Endothelial cell of umbilical vein (primary cell): ENCODE measurements around the gene RCOR1. TPM values are rescaled to one million over a fixed set of nuclear protein-coding genes. Genes with fewer than 3 reads are reported as not detected.

Experiments
- BruUV-seq: library from RNA; stranded (reverse); fragments of 400-500 nt; replicated peaks from 2 replicates; lab custom pipeline; 2021; lab: Mats Ljungman, UMichigan
- CTCF ChIA-PET: fragments of 300-600, 350-600 bp; sonication (Branson Sonifier 250); formaldehyde crosslinking; loops from one replicate; lab custom pipeline; 2021; ENCODE audit warnings: antibody characterized with exemption, inconsistent platforms; lab: Charles Lee
- POLR2A ChIA-PET: fragments of 300-600, 350-600 bp; sonication (Branson Sonifier 250); formaldehyde crosslinking; loops from one replicate; lab custom pipeline; 2021; ENCODE audit warnings: antibody characterized with exemption, inconsistent platforms; lab: Charles Lee
- DNase-seq: peaks from one replicate; pipeline ENCODE4 v3.0.0-alpha.2; 2011; ENCODE audit warnings: low read depth, low spot score
- FAIRE-seq: peaks from 2 replicates; lab custom pipeline; 2011; peaks lifted over from hg19 to GRCh38; lab: Jason Lieb, UNC
- H2AFZ ChIP-seq: 2 replicates; pipeline ENCODE4 v1.6.0; 2012; ENCODE audit warnings: low read depth, low read length, control low read depth, inconsistent platforms
- H3K27ac ChIP-seq: 2 replicates; pipeline ENCODE4 v1.5.1; 2011; ENCODE audit warnings: low read depth, mild to moderate bottlenecking, control low read depth, low read length, moderate library complexity; ENCODE audit not compliant: insufficient read depth
- H3K27me3 ChIP-seq, 2 experiments: 2 replicates each; pipeline versions ENCODE4 v1.6.0 to v1.6.1; 2011; ENCODE audit warnings: low read length in 2 of 2, mixed read lengths in 1 of 2; ENCODE audit not compliant: control insufficient read depth in 2 of 2, insufficient read depth in 2 of 2
- H3K36me3 ChIP-seq, 2 experiments: 2 replicates in 1 of 2; 3 replicates in 1 of 2; pipeline ENCODE4 v1.5.1; 2011; ENCODE audit warnings: low read length in 2 of 2, mild to moderate bottlenecking in 1 of 2, moderate library complexity in 1 of 2; ENCODE audit not compliant: control insufficient read depth in 2 of 2, insufficient read depth in 2 of 2; ENCODE audit errors: extremely low read depth in 1 of 2
- H3K4me1 ChIP-seq: 3 replicates; pipeline ENCODE4 v1.5.1; 2011; ENCODE audit warnings: mild to moderate bottlenecking, low read length; ENCODE audit not compliant: control insufficient read depth, insufficient read depth; ENCODE audit errors: extremely low read depth
- H3K4me2 ChIP-seq: 2 replicates; pipeline ENCODE4 v1.6.1; 2011; ENCODE audit warnings: low read length, control low read depth, mixed read lengths; ENCODE audit not compliant: insufficient read depth
- H3K4me3 ChIP-seq, 3 experiments: fragments of 200-600 bp in 1 of 3; sonication (generic), shearing (Covaris generic) in 1 of 3; replicated peaks in 1 of 3; 2 replicates each; pipeline ENCODE4 v1.5.1; 2011 to 2016; ENCODE audit warnings: control low read depth in 3 of 3, low read length in 3 of 3, mild to moderate bottlenecking in 2 of 3, inconsistent platforms in 1 of 3, low read depth in 1 of 3, moderate library complexity in 1 of 3; ENCODE audit not compliant: insufficient read depth in 1 of 3
- H3K79me2 ChIP-seq: 2 replicates; pipeline ENCODE4 v1.6.0; 2012; ENCODE audit warnings: low read length, inconsistent platforms; ENCODE audit not compliant: control insufficient read depth, insufficient read depth
- H3K9ac ChIP-seq: replicated peaks from 2 replicates; pipeline ENCODE3; 2011; ENCODE audit warnings: low read length, control low read depth; ENCODE audit not compliant: insufficient read depth; ENCODE audit errors: extremely low read depth
- H3K9me1 ChIP-seq: replicated peaks from 3 replicates; pipeline ENCODE4 v1.6.0; 2011; ENCODE audit warnings: mild to moderate bottlenecking, low read length; ENCODE audit not compliant: control insufficient read depth, insufficient read depth; ENCODE audit errors: extremely low read depth
- H3K9me3 ChIP-seq: replicated peaks from 2 replicates; pipeline ENCODE4 v1.5.1; 2012; ENCODE audit warnings: low read length, inconsistent platforms; ENCODE audit not compliant: control insufficient read depth, insufficient read depth
- H4K20me1 ChIP-seq: replicated peaks from 2 replicates; pipeline ENCODE3; 2011; ENCODE audit warnings: mild to moderate bottlenecking, low read length; ENCODE audit not compliant: control insufficient read depth, insufficient read depth; ENCODE audit errors: extremely low read depth
- CTCF ChIP-seq, 2 donors: IDR thresholded peaks; 1 replicate in 1 of 2; 2 replicates in 1 of 2; pipeline ENCODE4 v1.5.1; 2011; ENCODE audit warnings: low read length in 2 of 2, mild to moderate bottlenecking in 2 of 2, moderate library complexity in 2 of 2, control low read depth in 1 of 2, inconsistent platforms in 1 of 2, low read depth in 1 of 2; ENCODE audit not compliant: insufficient read depth in 1 of 2; ENCODE audit errors: extremely low read depth in 1 of 2
- EZH2 ChIP-seq: IDR thresholded peaks from 2 replicates; pipeline ENCODE4 v1.6.1; 2012; ENCODE audit warnings: borderline replicate concordance, low read depth, mild to moderate bottlenecking, moderate library complexity, low read length, inconsistent platforms; ENCODE audit not compliant: severe bottlenecking
- FOS ChIP-seq: IDR thresholded peaks from 2 replicates; pipeline ENCODE4 v1.6.1; 2011; ENCODE audit warnings: mild to moderate bottlenecking, low read length, moderate library complexity, borderline replicate concordance; ENCODE audit not compliant: insufficient read depth
- GATA2 ChIP-seq: IDR thresholded peaks from 2 replicates; pipeline ENCODE4 v1.7.0; 2011; ENCODE audit warnings: low read depth, mild to moderate bottlenecking, moderate library complexity, mixed read lengths, low read length; ENCODE audit not compliant: insufficient read length, insufficient read depth
- JUN ChIP-seq: IDR thresholded peaks from 2 replicates; pipeline ENCODE4 v1.6.1; 2011; ENCODE audit warnings: borderline replicate concordance, low read depth; ENCODE audit not compliant: insufficient read length, insufficient read depth
- MAX ChIP-seq: IDR thresholded peaks from 2 replicates; pipeline ENCODE4 v1.6.1; 2011; ENCODE audit not compliant: insufficient read depth, insufficient read length
- MYC ChIP-seq: IDR thresholded peaks from one replicate; pipeline ENCODE4 v1.6.1; 2011; ENCODE audit warnings: mild to moderate bottlenecking, low read depth, low read length
- POLR2A ChIP-seq: IDR thresholded peaks from 2 replicates; pipeline ENCODE4 v1.6.1; 2012; ENCODE audit warnings: low read depth, mild to moderate bottlenecking, control low read depth, low read length
- POLR2AphosphoS5 ChIP-seq: IDR thresholded peaks from 2 replicates; pipeline ENCODE4 v1.6.1; 2012; ENCODE audit warnings: low read depth, mild to moderate bottlenecking, control low read depth, low read length, moderate library complexity; ENCODE audit not compliant: insufficient read depth
- dilution Hi-C: fragments of 300-500 bp; cut with MboI; formaldehyde crosslinking; loops from one replicate; pipeline ENCODE4 v1.15.0; 2019; ENCODE audit warnings: low sequenced_read_pairs; ENCODE audit not compliant: extremely low pct_ligation_motif_present
- intact Hi-C: fragments of 100-400 bp; cut with micrococcal nuclease; formaldehyde crosslinking; loops from one replicate; pipeline ENCODE4 v1.10.0; 2022
- polyA plus RNA-seq, 4 experiments: library from polyadenylated mRNA; depleted of rRNA in 3 of 4; stranded (reverse) in 3 of 4; unstranded in 1 of 4; fragments of >200 nt; gene quantifications; 2 replicates each; pipeline versions ENCODE4 v1.2.1 to v1.2.3, GENCODE V29; 2011 to 2012; ENCODE audit warnings: missing spikeins in 1 of 4
- total RNA-seq: library from RNA; stranded (reverse); gene quantifications from 2 replicates; pipeline ENCODE4 v1.2.3, GENCODE V29; 2021

The RCOR1 gene
- total and polyA plus RNA-seq, 2 donors (not counting 3 experiments of a cell fraction or from before 2014, with no cell fraction given): 15.6 to 32.2 TPM

- FAIRE-seq: no peak
- H2AFZ ChIP-seq: no peak overlapping the region
- H3K27me3 ChIP-seq: no peaks in the 10 kb centered on the region
- no peaks in the 10 kb centered on the region for H3K4me1 ChIP-seq
- ChIA-PET POLR2A (no interaction called here), CTCF (interaction anchor here (0.9 to 2.4 kb wide), 3 partner anchors 8 to 170 kb away, joined by 3 to 17 read pairs (median 4); no protein-coding TSS in a partner anchor)
- no peak overlapping the region for H3K4me3 ChIP-seq
- peaks cover 1% of the 10 kb centered on the region for H4K20me1 ChIP-seq
- no peaks in the 10 kb centered on the region for H3K36me3 ChIP-seq
- H3K9me1 ChIP-seq: no peaks in the 10 kb centered on the region
- no TSS peak for BruUV-seq
- TF ChIP-seq MYC: no peak
- no peak for TF ChIP-seq POLR2AphosphoS5
- TF ChIP-seq EZH2: no peak
- TF ChIP-seq MAX: no peak
- TF ChIP-seq POLR2A: no peak
- TF ChIP-seq FOS: no peak
- TF ChIP-seq JUN: no peak
- H3K9me3 ChIP-seq: no peaks in the 10 kb centered on the region
- no peak overlapping the region for H3K27ac ChIP-seq
- no peak overlapping the region for H3K4me2 ChIP-seq
- DNase-seq: no peak
- no peak overlapping the region for H3K9ac ChIP-seq
- dilution Hi-C loops (no loop called here), intact Hi-C loops (no loop called here)
- H3K79me2 ChIP-seq: peaks cover 26% of the 10 kb centered on the region
These were observed 93.8 kb downstream of the RCOR1 start for GRCh38 chr14:102686196-102686801.

- BruUV-seq: no TSS peak
- Histone ChIP-seq H3K9me3 (no peaks in the 10 kb centered on the region), H4K20me1 (peaks cover 2% of the 10 kb centered on the region), H3K79me2 (peaks cover 29% of the 10 kb centered on the region), H3K4me2 (no peak overlapping the region), H3K36me3 (no peaks in the 10 kb centered on the region), H3K27me3 (no peaks in the 10 kb centered on the region), H3K27ac (no peak overlapping the region), H3K4me1 (no peaks in the 10 kb centered on the region), H3K9ac (no peak overlapping the region), H3K9me1 (no peaks in the 10 kb centered on the region), H2AFZ (no peak overlapping the region), H3K4me3 (no peak overlapping the region)
- TF ChIP-seq EZH2: no peak
- TF ChIP-seq MYC: no peak
- no peak for TF ChIP-seq MAX
- no peak for TF ChIP-seq FOS
- no peak for TF ChIP-seq POLR2AphosphoS5
- no peak for TF ChIP-seq POLR2A
- TF ChIP-seq GATA2: no peak
- no peak for TF ChIP-seq JUN
- TF ChIP-seq CTCF (IDR thresholded peaks at IDR 0.05; ENCODE audit: extremely low read depth in 1 of 2, insufficient read depth in 1 of 2, low read depth in 1 of 2, low read length in 2 of 2): no peak
- ChIA-PET POLR2A (no interaction called here), CTCF (interaction anchor here (0.7 kb wide), 1 partner anchor 62 kb away, joined by 3 read pairs; no protein-coding TSS in a partner anchor)
- DNase-seq (no peak), FAIRE-seq (no peak)
- dilution Hi-C loops: no loop called here
- intact Hi-C loops: no loop called here
These were observed 95.8 kb downstream of the RCOR1 start for GRCh38 chr14:102688290-102688689.
